Bronchial smooth muscle cell (primary cell): ENCODE results near the gene ATP5F1D. TPM values are rescaled to one million over a fixed set of nuclear protein-coding genes. Genes with fewer than 3 reads are reported as not detected.

Experiments used
- total RNA-seq: library from RNA; depleted of rRNA; stranded (reverse); fragments of >200 nt; gene quantifications from 2 replicates; pipeline ENCODE4 v1.2.1, GENCODE V29; 2014

ATP5F1D gene
- 23.9 and 40.0 TPM in 2 replicates for total RNA-seq

DNA sequence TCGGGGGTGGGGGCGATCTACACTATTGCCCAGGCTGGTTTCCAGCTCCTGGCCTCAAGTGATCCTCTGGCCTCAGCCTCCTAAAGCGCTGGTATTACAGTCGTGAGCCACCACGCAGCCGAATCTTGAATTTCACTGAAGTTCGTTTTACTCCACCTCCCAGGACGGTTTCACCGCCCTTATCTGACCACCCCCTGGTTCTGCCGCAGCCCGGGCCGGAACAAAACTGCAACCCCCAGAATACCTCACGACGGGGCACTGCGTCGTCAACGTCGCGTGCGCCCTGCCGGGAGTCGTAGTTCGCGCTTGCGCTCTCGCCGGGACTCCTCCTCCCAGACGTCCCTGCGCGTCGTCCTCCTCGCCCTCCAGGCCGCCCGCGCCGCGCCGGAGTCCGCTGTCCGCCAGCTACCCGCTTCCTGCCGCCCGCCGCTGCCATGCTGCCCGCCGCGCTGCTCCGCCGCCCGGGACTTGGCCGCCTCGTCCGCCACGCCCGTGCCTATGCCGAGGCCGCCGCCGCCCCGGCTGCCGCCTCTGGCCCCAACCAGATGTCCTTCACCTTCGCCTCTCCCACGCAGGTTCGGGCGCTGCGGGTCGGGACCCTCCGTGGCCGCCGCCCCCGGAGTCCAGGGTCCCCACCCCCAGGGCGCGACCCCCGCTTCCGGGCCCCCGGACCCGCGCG is at the start of gene ATP5F1D:
Gene ATP5F1D, plus strand, starts transcription at position 335 of the 679 bp plus-strand sequence. Its CDS starts 100 bp downstream, at position 435.

GRCh38 chr19:1205114-1206099 is 36.1 kb upstream of the ATP5F1D start, which contains the start of gene STK11:
Gene STK11 (plus strand): TSS chr19:1205778. CDS start chr19:1206914, 1,136 bp downstream.

DNA sequence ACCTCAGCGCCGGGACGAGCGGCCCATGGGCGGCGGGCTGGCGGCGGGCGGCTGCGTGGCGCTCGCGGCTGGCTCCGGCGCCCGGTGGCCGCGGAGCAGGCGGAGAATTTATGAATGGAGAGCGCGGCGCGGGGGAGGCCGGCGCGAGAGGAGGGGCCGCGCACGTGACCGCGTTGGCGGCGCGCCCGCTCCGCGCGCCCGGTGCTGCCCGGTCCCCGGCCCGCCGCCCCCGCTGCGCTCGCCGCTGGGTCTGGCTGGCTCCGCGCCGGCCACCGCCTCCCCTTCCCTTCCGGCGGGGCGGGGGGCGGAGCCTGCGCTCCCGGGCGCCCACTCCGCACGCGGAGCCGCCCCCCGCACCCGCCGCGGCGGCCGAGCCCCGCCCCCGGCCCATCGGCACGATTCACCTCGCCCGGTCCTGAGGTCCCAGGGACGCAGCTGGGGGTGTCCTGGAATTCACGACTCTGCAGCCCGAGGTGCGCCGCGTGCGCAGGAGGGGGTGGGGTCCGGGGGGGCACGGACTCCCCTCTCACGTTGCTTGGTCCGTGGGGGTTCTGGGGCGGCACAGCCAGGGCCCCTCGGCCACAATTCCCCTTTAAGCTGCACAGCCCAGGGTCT is 3.7 kb upstream of the ATP5F1D start, which contains the start of gene CBARP:
Gene CBARP, minus strand, starts transcription at position 252 of the 615 bp plus-strand sequence. CDS start 1,905 bp downstream, outside the sequence.

GRCh38 chr19:1248139-1248785 is 6.7 kb downstream of the ATP5F1D start, which contains the start of gene MIDN:
Gene MIDN (plus strand): TSS chr19:1248583. CDS start chr19:1250297, 1,714 bp downstream.

GRCh38 chr19:1269065-1269477 is 27.5 kb downstream of the ATP5F1D start, which contains the start of gene CIRBP:
Gene CIRBP (plus strand): TSS chr19:1269332. CDS start chr19:1270934, 1,602 bp downstream.

DNA sequence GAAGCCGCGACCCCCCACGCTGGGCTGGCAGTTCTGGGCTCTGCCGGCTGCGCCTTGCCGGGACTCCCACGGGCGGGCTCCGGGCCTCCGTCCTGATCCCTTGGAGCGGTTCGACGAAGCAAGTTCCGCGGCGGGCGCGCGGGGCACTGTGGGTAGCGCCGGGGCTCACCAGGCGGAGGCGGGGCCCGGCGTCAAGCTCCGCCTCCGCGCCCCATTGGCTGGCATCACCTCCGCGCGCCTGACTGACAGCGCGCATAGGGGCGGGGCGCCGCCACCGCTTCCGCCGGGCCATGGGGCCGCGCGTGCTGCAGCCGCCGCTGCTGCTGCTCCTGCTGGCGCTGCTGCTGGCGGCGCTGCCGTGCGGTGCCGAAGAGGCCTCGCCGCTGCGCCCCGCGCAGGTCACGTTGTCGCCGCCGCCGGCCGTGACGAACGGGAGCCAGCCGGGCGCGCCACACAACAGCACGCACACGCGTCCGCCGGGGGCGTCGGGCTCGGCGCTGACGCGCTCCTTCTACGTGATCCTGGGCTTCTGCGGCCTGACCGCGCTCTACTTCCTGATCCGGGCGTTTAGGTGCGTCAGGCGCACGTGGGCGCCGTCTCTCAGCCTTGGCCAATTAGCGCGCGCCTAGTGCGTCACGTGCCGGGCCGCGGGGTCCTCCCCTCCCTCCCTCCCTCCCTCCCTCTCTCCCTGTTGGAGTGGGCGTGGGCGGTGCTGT is 33.9 kb downstream of the ATP5F1D start, which contains the start of gene FAM174C:
Gene FAM174C, plus strand, starts transcription at position 271 of the 716 bp plus-strand sequence. Its CDS starts 20 bp downstream, at position 291.

DNA sequence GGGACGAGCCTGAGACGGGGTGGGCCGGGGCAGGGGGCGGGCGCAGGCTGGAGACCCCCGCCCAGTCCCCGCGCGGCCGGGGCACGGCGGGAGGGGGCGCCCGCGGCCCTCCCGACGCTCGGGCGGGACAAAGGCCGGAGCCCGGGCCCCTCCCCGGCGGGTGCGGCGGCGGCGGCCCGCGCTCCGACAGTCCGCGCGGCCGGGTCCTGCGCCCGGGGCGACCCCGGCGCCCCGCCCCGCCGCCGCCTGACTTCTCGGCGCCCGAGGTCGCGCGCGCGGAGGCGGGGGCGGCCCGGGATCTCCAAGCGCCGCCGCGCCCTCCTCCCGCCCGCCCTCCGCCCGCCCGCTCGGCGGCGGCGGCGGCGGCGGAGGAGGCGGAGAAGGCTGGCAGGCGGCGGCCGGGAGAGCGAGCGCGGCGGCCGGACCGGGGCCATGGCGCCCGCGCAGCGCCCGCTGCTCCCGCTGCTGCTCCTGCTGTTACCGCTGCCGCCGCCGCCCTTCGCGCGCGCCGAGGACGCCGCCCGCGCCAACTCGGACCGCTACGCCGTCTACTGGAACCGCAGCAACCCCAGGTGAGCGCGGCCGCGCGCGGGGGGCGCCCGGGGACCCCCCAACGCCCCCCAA is 44.3 kb downstream of the ATP5F1D start, which contains the start of gene EFNA2:
Gene EFNA2, plus strand, starts transcription at position 137 of the 624 bp plus-strand sequence. Its CDS starts 296 bp downstream, at position 433.

Other genes starting within 250 kb of the ATP5F1D start
- gene GRIN3B, start 241.3 kb upstream of the ATP5F1D start, total RNA-seq = 0.32 and 0.60 TPM in 2 replicates
- 41.6 TPM in 2 replicates for gene TMEM259, start 220.6 kb upstream of the ATP5F1D start, total RNA-seq
- gene RNU6-2, start 220.2 kb upstream of the ATP5F1D start, total RNA-seq = not detected in 2 replicates
- gene CNN2, start 215.1 kb upstream of the ATP5F1D start, total RNA-seq = 141 and 152 TPM in 2 replicates
- 2.6 and 6.6 TPM in 2 replicates for gene ABCA7, start 201.6 kb upstream of the ATP5F1D start, total RNA-seq
- gene ARHGAP45, start 174.6 kb upstream of the ATP5F1D start, total RNA-seq = 0.79 and 0.94 TPM in 2 replicates
- 89.2 and 104 TPM in 2 replicates for gene POLR2E, start 146.4 kb upstream of the ATP5F1D start, total RNA-seq
- 404 and 638 TPM in 2 replicates for gene GPX4, start 137.8 kb upstream of the ATP5F1D start, total RNA-seq
- 32.2 and 32.8 TPM in 2 replicates for gene SBNO2, start 67.5 kb upstream of the ATP5F1D start, total RNA-seq
- 74.2 and 98.7 TPM in 2 replicates for gene STK11, start 36.0 kb upstream of the ATP5F1D start, total RNA-seq
- gene CBARP, start 3.7 kb upstream of the ATP5F1D start, total RNA-seq = 0.63 and 0.86 TPM in 2 replicates
- gene MIDN, start 6.8 kb downstream of the ATP5F1D start, total RNA-seq = 8.8 and 9.5 TPM in 2 replicates
- 134 and 212 TPM in 2 replicates for gene CIRBP, start 27.6 kb downstream of the ATP5F1D start, total RNA-seq
- gene FAM174C, start 33.8 kb downstream of the ATP5F1D start, total RNA-seq = 12.3 and 22.2 TPM in 2 replicates
- not detected in 2 replicates for gene EFNA2, start 44.1 kb downstream of the ATP5F1D start, total RNA-seq
- gene NDUFS7, start 142.2 kb downstream of the ATP5F1D start, total RNA-seq = 53.1 and 63.4 TPM in 2 replicates
- gene GAMT, start 159.8 kb downstream of the ATP5F1D start, total RNA-seq = 32.0 and 40.4 TPM in 2 replicates
- gene DAZAP1, start 165.8 kb downstream of the ATP5F1D start, total RNA-seq = 20.4 and 30.9 TPM in 2 replicates
- gene RPS15, start 196.6 kb downstream of the ATP5F1D start, total RNA-seq = 253 and 340 TPM in 2 replicates
- gene APC2, start 208.4 kb downstream of the ATP5F1D start, total RNA-seq = 0.63 and 1.1 TPM in 2 replicates
- 17.9 and 23.0 TPM in 2 replicates for gene C19orf25, start 237.5 kb downstream of the ATP5F1D start, total RNA-seq
- 0.95 and 2.2 TPM in 2 replicates for gene PCSK4, start 248.6 kb downstream of the ATP5F1D start, total RNA-seq
- 1.7 and 2.9 TPM in 2 replicates for gene REEP6, start 249.4 kb downstream of the ATP5F1D start, total RNA-seq